ENCODE measurements around the gene NDUFA11. TPM values are rescaled to one million over a fixed set of nuclear protein-coding genes. Genes with fewer than 3 reads are reported as not detected.

NDUFA11 gene
- total RNA-seq, 2 experiments from 2014 or later, result 233 to 237 TPM

- CTCF ChIA-PET, result no interaction called here
- no peak for DNase-seq
- POLR2A ChIA-PET, result interaction anchor here (0.7 kb wide), 1 partner anchor 9 kb away, joined by 3 read pairs; no protein-coding TSS in a partner anchor
- no peak for ATAC-seq
- H3K27ac Mint-ChIP-seq, result no peak overlapping the region
- TF ChIP-seq CTCF (IDR thresholded peaks at IDR 0.05), result no peak
- intact Hi-C loops (cut with micrococcal nuclease), result no loop called here
- no peaks in the 10 kb centered on the region for H3K4me1 Mint-ChIP-seq (ENCODE audit: low read depth)
- H3K27me3 Mint-ChIP-seq, result no peaks in the 10 kb centered on the region
- no peaks in the 10 kb centered on the region for H3K9me3 Mint-ChIP-seq
- no peak overlapping the region for H3K4me3 Mint-ChIP-seq
- peaks cover 2% of the 10 kb centered on the region for H3K36me3 Mint-ChIP-seq (ENCODE audit: low read depth)
These were observed 11.6 kb upstream of the NDUFA11 start for GRCh38 chr19:5914946-5915781.

GRCh38 chr19:5914358-5914774, 10.8 kb upstream of the NDUFA11 start:
- Mint-ChIP-seq H3K27me3 (no peaks in the 10 kb centered on the region), H3K27ac (no peak overlapping the region)

GRCh38 chr19:5913739-5914357, 10.3 kb upstream of the NDUFA11 start, which contains the start of gene CAPS:
Gene CAPS (plus strand): TSS chr19:5914254. CDS start chr19:5914407, 153 bp downstream.
- ATAC-seq, result no peak
- CTCF ChIA-PET, result no interaction called here
- TF ChIP-seq CTCF (IDR thresholded peaks at IDR 0.05), result no peak
- intact Hi-C loops (cut with micrococcal nuclease), result no loop called here
- Mint-ChIP-seq H3K27me3 (no peaks in the 10 kb centered on the region), H3K4me1 (ENCODE audit: low read depth) (no peaks in the 10 kb centered on the region), H3K27ac (no peak within 1 kb of the TSS), H3K36me3 (ENCODE audit: low read depth) (peaks cover 2% of the 10 kb centered on the region), H3K4me3 (no peak within 1 kb of the TSS), H3K9me3 (no peaks in the 10 kb centered on the region)
- POLR2A ChIA-PET, result no interaction called here
- no peak for DNase-seq

More at GRCh38 chr19:5914358-5914774, 10.8 kb upstream of the NDUFA11 start:
- H3K36me3 Mint-ChIP-seq (ENCODE audit: low read depth), result peaks cover 2% of the 10 kb centered on the region
- no peak overlapping the region for H3K4me3 Mint-ChIP-seq
- ChIA-PET POLR2A (no interaction called here), CTCF (no interaction called here)
- TF ChIP-seq CTCF (IDR thresholded peaks at IDR 0.05), result no peak
- no peaks in the 10 kb centered on the region for H3K9me3 Mint-ChIP-seq
- DNase-seq, result no peak
- intact Hi-C loops (cut with micrococcal nuclease), result no loop called here
- ATAC-seq, result no peak
- no peaks in the 10 kb centered on the region for H3K4me1 Mint-ChIP-seq (ENCODE audit: low read depth)

GRCh38 chr19:5911366-5911765, 7.8 kb upstream of the NDUFA11 start:
- POLR2A ChIA-PET, result no interaction called here
- peaks cover 4% of the 10 kb centered on the region for H3K36me3 Mint-ChIP-seq (ENCODE audit: low read depth)
- peaks cover 12% of the 10 kb centered on the region for H3K4me1 Mint-ChIP-seq (ENCODE audit: low read depth)

More at GRCh38 chr19:5911366-5911765, 7.8 kb upstream of the NDUFA11 start:
- TF ChIP-seq CTCF (IDR thresholded peaks at IDR 0.05), result no peak
- ATAC-seq (no peak), DNase-seq (no peak)
- no peak overlapping the region for H3K27ac Mint-ChIP-seq
- CTCF ChIA-PET, result interaction anchor here (1.0 kb wide), 1 partner anchor 107 kb away, joined by 3 read pairs; the partner anchor contains the start of gene NRTN
- intact Hi-C loops (cut with micrococcal nuclease), result no loop called here
- no peaks in the 10 kb centered on the region for H3K9me3 Mint-ChIP-seq
- H3K27me3 Mint-ChIP-seq, result no peaks in the 10 kb centered on the region
- no peak overlapping the region for H3K4me3 Mint-ChIP-seq

Measured in activated CD8-positive, alpha-beta T cell treated with anti-CD3 and anti-CD28 coated beads for 36 hours (primary cell).